Ectodermal cell (in vitro differentiated cells): Measurements from ENCODE around the gene CPSF7.
"Not testable (repeated sequence)": the region's sequence is repeated elsewhere in the genome, so short reads cannot be mapped to it uniquely, and the experiment has no call there.

Experiments
- H3K27ac ChIP-seq: 2 replicates; pipeline ENCODE4 v1.7.0; 2013; ENCODE audit warnings: mild to moderate bottlenecking, low read depth, low read length; ENCODE audit not compliant: insufficient read depth, poor library complexity, severe bottlenecking
- H3K27me3 ChIP-seq: 2 replicates; pipeline ENCODE4 v1.7.0; 2013; ENCODE audit warnings: mild to moderate bottlenecking, low read length; ENCODE audit not compliant: insufficient read depth, control insufficient read depth, poor library complexity, severe bottlenecking
- H3K36me3 ChIP-seq: one replicate; pipeline ENCODE4 v1.7.0; 2013; ENCODE audit warnings: low read length; ENCODE audit not compliant: control insufficient read depth, insufficient read depth
- H3K4me1 ChIP-seq: one replicate; pipeline ENCODE4 v1.7.0; 2013; ENCODE audit warnings: low read length; ENCODE audit not compliant: control insufficient read depth, insufficient read depth
- H3K4me3 ChIP-seq: 2 replicates; pipeline ENCODE4 v1.7.0; 2013; ENCODE audit warnings: low read depth, low read length, control low read depth; ENCODE audit not compliant: insufficient read depth
- H3K9me3 ChIP-seq: 2 replicates; pipeline ENCODE4 v1.7.0; 2013; ENCODE audit warnings: mild to moderate bottlenecking, low read length, moderate library complexity; ENCODE audit not compliant: control insufficient read depth
- WGBS, 2 experiments: methylation state at CpG; one replicate each; pipeline ENCODE4 v1.1.7; 2013; ENCODE audit warnings: missing lambda C conversion rate in 2 of 2; 5-methylcytosine and 5-hydroxymethylcytosine counted together

CPSF7 gene

GRCh38 chr11:61392981-61393595 is 36.7 kb downstream of the CPSF7 start:
- no peaks in the 10 kb centered on the region for H3K4me1 ChIP-seq
- 7 to 11% methylated on average over 15 of the region's 15 CpGs for WGBS, 2 experiments
- no peaks in the 10 kb centered on the region for H3K27me3 ChIP-seq
- H3K36me3 ChIP-seq, result peaks cover 20% of the 10 kb centered on the region
- no peak overlapping the region for H3K27ac ChIP-seq
- peak overlapping the region; percentile 93 for H3K4me3 ChIP-seq
- H3K9me3 ChIP-seq, result no peaks in the 10 kb centered on the region

GRCh38 chr11:61390161-61390560 is 39.6 kb downstream of the CPSF7 start:
- Histone ChIP-seq H3K27me3 (no peaks in the 10 kb centered on the region), H3K4me3 (no peak overlapping the region), H3K4me1 (no peaks in the 10 kb centered on the region), H3K36me3 (peaks cover 4% of the 10 kb centered on the region), H3K9me3 (no peaks in the 10 kb centered on the region), H3K27ac (no peak overlapping the region)
- 83 to 93% methylated on average over 1 of the region's 1 CpG for WGBS, 2 experiments

- no peaks in the 10 kb centered on the region for H3K27me3 ChIP-seq
- H3K4me1 ChIP-seq, result no peaks in the 10 kb centered on the region
- no peak overlapping the region for H3K4me3 ChIP-seq
- H3K9me3 ChIP-seq, result no peaks in the 10 kb centered on the region
- 92 to 95% methylated on average over 15 of the region's 15 CpGs for WGBS, 2 experiments
- no peak overlapping the region for H3K27ac ChIP-seq
- H3K36me3 ChIP-seq, result no peaks in the 10 kb centered on the region
Observed at GRCh38 chr11:61384271-61385242, 45.2 kb downstream of the CPSF7 start.

GRCh38 chr11:61383859-61384258 is 45.9 kb downstream of the CPSF7 start:
- WGBS, 2 experiments, result 90 to 94% methylated on average over 5 of the region's 5 CpGs
- H3K27ac ChIP-seq, H3K4me3 ChIP-seq: not testable (repeated sequence)

GRCh38 chr11:61380884-61381283 is 48.9 kb downstream of the CPSF7 start:
- H3K27ac ChIP-seq, result no peak overlapping the region
- H3K9me3 ChIP-seq, result no peaks in the 10 kb centered on the region
- H3K27me3 ChIP-seq, result no peaks in the 10 kb centered on the region
- H3K36me3 ChIP-seq, result no peaks in the 10 kb centered on the region
- no peaks in the 10 kb centered on the region for H3K4me1 ChIP-seq
- WGBS, 2 experiments, result 91 to 96% methylated on average over 8 to 9 of the region's 9 CpGs
- H3K4me3 ChIP-seq, result no peak overlapping the region

More at GRCh38 chr11:61383859-61384258, 45.9 kb downstream of the CPSF7 start:
- not testable (repeated sequence) for H3K36me3 ChIP-seq, H3K9me3 ChIP-seq, H3K4me1 ChIP-seq, H3K27me3 ChIP-seq

GRCh38 chr11:61378713-61379313 is 51.0 kb downstream of the CPSF7 start:
- 94 to 96% methylated on average over 5 of the region's 5 CpGs for WGBS, 2 experiments
- peaks cover 10% of the 10 kb centered on the region for H3K36me3 ChIP-seq
- H3K9me3 ChIP-seq, result no peaks in the 10 kb centered on the region
- no peak overlapping the region for H3K27ac ChIP-seq
- no peaks in the 10 kb centered on the region for H3K4me1 ChIP-seq
- H3K27me3 ChIP-seq, result no peaks in the 10 kb centered on the region
- H3K4me3 ChIP-seq, result no peak overlapping the region

GRCh38 chr11:61377461-61378160 is 52.2 kb downstream of the CPSF7 start:
- H3K27me3 ChIP-seq, result no peaks in the 10 kb centered on the region
- peaks cover 17% of the 10 kb centered on the region for H3K36me3 ChIP-seq
- no peak overlapping the region for H3K27ac ChIP-seq
- no peaks in the 10 kb centered on the region for H3K4me1 ChIP-seq
- H3K9me3 ChIP-seq, result no peaks in the 10 kb centered on the region
- H3K4me3 ChIP-seq, result no peak overlapping the region
- 90 to 95% methylated on average over 4 to 5 of the region's 6 CpGs for WGBS, 2 experiments

- Histone ChIP-seq H3K27ac (no peak overlapping the region), H3K4me1 (no peaks in the 10 kb centered on the region), H3K36me3 (peaks cover 22% of the 10 kb centered on the region), H3K9me3 (peaks cover 2% of the 10 kb centered on the region), H3K4me3 (no peak overlapping the region), H3K27me3 (no peaks in the 10 kb centered on the region)
- WGBS, 2 experiments, result 94 to 98% methylated on average over 6 of the region's 6 CpGs
Observed at GRCh38 chr11:61375761-61376108, 54.0 kb downstream of the CPSF7 start.

GRCh38 chr11:61372659-61373420 is 56.9 kb downstream of the CPSF7 start:
- Histone ChIP-seq H3K4me1 (no peaks in the 10 kb centered on the region), H3K27me3 (no peaks in the 10 kb centered on the region), H3K4me3 (no peak overlapping the region), H3K27ac (no peak overlapping the region), H3K9me3 (peaks cover 2% of the 10 kb centered on the region), H3K36me3 (peaks cover 43% of the 10 kb centered on the region)
- WGBS, 2 experiments, result 96 to 98% methylated on average over 7 to 8 of the region's 8 CpGs
